C1 segment of cervical spinal cord (tissue), 14 donors: ENCODE results near the gene CTTNBP2NL.

ENCODE experiments used
- DNase-seq, 14 donors: peaks; one replicate each; lab custom pipeline; 2025; lab: John Stamatoyannopoulos, UW

The CTTNBP2NL gene

DNA sequence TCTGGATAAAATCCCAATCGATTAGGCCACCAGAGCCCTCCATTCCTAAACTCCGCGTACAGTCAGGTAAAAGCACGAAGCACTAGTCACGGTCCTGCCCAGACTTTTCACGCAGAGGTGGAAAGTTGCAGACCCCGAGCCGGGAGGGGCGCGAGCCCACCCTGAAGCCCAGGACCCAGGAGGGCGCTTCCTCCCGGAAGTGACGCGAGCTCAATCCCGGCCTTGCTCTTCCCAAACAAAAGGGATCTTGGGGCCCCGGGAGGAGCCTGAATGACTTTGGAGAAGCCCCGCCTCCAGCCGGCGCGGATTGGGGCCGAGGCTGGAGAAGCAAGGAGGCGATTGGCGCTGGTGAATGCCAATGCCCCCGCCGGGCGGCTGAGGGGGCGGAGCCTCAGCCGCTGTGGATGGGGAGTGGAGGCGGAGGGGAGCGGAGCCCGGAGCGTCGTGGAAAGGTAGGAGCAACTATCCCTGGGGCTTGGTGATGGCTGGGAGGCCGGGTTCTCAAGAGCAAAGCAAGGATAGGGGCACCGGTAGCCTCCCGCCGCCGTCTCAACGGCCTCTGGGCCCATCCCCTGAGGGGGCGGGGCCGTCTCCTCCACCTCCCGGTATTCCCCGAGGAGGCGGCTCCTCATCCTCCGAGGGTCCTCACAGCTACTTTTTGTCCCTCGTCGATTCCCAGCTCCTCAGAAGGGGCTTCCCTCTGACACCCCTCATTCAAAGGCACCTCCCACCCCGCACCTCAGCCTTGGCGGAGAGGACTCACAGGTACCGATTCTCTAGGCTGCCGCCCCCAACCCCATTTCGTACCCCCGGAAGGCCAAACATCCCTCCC lies at the start of gene CTTNBP2NL:
CTTNBP2NL (plus strand) TSS at position 394 of the 832 bp plus-strand sequence. CDS start 19,952 bp downstream, outside the sequence.
- peak; percentile 57 to 97 (median 93) for DNase-seq

DNA sequence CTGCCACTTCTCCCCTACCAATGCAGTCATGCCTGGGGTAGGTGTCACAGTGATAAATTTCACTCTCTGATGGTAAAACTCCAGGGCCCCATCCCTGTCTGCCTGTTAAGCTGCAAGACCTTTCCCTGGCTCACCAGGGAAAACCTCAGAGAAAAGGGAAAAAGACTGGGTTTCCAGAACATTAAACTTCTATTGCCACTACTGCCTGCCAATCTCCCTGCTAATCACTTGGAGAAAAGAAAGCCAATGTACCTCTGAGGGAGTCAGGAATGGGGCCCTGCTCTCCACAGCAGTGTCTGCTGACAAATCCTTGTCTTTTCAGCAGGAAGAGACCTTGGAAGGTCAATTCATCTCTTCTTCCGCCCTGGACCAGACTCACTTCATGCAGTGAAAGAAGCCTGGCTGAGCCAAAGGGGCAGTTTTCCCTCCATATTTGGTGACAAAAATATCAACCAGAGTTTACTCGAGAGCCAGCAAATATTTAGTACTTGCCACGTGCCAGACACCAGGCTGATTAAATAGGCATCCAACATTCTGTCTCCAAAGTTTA lies 49.1 kb upstream of the CTTNBP2NL start:
- peak in 1 of 14 donors; percentile 47 for DNase-seq

DNA sequence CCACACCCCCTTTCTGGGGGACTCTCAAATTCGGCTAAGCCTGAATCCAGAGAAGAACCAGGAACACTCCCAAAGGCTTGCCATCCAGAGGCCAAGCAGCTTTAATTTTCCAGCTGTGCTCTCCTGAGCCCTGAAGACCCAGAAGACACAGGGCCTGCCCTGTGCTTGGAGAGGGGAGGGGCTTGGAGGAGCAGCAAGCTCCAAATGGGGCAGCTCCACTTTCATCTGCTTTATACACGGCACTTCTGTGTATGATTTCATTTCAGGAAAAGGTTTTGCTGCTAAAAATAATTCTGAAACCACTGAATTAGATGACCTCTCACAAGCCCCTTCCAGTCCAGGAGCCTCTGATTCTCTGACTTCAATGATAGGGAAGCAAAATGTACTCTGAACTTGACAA lies 39.2 kb upstream of the CTTNBP2NL start:
- DNase-seq = no peak

GRCh38 chr1:112357467-112357866 lies 38.5 kb upstream of the CTTNBP2NL start:
- no peak for DNase-seq

DNA sequence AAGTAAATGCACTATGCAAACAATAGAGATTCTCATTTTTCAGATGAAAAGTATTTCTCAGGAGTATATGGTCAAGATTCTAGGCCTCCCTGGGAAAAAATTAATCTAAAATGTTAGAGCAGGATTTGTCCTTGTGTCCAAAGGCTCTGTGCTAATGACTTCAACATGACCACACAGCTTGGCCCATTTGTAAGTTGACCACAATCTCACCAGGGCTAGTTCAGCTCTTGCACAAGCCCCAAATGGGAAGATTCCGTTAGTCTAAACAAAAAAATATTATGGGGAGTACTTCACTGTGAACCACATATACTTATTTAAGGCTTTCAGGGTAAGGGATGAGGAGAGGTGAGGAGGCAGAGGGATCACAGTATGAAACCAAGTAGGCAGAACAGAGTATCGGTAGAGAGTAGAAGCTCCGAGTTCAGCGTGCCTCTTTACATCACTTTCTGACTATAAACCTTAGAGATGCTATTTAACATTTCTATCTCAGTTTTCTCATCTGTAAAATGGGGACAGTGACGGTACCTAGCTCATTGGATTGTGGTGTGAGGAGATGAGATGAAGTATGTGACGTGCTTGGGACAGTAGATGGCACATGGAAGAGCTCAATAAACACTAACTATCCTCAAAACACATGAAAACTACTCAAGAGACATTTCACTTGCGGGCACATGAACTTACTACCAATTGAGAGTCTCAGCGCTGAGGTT lies 37.8 kb upstream of the CTTNBP2NL start:
- no peak for DNase-seq

GRCh38 chr1:112358798-112359408 lies 37.1 kb upstream of the CTTNBP2NL start:
- DNase-seq = peak in 12 of 14 donors; percentile 6 to 61 (median 30)

GRCh38 chr1:112359961-112360767 lies 35.9 kb upstream of the CTTNBP2NL start:
- DNase-seq = peak in 8 of 14 donors; percentile 3 to 80 (median 13)

- no peak for DNase-seq
These were observed 32.4 kb upstream of the CTTNBP2NL start for GRCh38 chr1:112363636-112364035.

- DNase-seq = no peak
These were observed 27.8 kb upstream of the CTTNBP2NL start for GRCh38 chr1:112368198-112368597.

DNA sequence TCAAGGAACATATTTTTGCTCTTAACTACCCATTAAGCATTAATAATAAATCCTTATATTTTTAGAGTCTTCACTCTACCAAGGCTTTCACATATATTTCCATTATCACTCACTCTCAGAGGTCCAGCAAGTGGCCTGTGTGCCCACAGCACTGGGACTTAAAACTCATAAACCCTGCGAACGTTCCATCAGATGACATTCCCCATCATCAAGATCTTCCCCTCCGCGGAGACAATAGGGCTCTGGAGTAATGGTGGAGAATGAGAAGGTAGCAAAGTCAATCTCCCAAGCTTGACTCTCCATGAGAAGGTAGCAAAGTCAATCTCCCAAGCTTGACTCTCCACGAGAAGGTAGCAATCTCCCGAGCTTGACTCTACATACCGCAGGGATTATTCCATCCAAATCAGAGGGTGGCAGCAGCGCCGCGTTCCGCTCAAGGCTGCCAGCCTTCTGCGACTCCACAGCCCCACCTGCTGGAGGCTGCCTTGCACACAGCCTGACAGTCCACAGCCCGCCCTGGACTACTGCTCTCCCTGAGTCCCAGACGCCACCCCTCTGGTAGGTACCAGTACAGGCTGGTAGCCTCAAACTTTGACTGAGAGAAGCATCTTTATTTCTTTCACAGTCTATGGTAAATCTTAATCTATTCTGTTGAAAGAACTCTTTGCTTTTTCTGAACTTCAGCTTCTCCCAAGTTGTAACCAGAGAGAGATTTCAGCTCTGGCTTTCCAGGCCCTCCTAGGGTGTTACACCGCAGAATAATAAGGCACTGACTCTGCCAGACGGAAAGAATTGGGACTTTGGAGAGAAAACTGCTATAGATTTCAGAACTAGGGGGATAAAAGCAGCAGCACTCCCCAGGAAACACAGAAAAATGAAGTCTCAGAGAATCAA lies 26.4 kb upstream of the CTTNBP2NL start:
- DNase-seq = peak in 13 of 14 donors; percentile 31 to 84 (median 72)

DNA sequence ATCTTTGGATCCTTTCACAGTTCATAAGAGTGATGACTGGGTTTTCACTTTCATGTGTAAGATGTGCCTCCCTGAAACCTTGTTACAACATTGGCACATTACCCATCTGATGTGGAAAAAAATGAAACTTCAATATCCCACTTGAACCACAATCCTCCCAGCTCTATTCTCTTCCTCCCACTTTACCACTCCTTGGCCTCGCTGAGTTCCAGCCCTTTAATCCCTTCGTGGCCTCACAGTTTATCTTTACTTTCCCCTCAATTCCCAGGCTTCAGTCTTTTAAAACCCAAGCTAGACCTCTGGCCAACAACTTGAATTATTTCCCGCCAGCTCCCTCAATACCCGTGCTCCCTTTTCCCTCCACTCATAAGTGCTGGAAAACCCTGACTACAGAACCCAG lies 25.0 kb upstream of the CTTNBP2NL start:
- DNase-seq = no peak

- DNase-seq = no peak
These were observed 24.2 kb upstream of the CTTNBP2NL start for GRCh38 chr1:112371775-112372174.

- peak in 1 of 14 donors; percentile 65 for DNase-seq
These were observed 22.2 kb upstream of the CTTNBP2NL start for GRCh38 chr1:112373806-112374205.

GRCh38 chr1:112375701-112376100 lies 20.3 kb upstream of the CTTNBP2NL start:
- DNase-seq = no peak

- DNase-seq = no peak
These were observed 15.7 kb upstream of the CTTNBP2NL start for GRCh38 chr1:112380356-112380755.

DNA sequence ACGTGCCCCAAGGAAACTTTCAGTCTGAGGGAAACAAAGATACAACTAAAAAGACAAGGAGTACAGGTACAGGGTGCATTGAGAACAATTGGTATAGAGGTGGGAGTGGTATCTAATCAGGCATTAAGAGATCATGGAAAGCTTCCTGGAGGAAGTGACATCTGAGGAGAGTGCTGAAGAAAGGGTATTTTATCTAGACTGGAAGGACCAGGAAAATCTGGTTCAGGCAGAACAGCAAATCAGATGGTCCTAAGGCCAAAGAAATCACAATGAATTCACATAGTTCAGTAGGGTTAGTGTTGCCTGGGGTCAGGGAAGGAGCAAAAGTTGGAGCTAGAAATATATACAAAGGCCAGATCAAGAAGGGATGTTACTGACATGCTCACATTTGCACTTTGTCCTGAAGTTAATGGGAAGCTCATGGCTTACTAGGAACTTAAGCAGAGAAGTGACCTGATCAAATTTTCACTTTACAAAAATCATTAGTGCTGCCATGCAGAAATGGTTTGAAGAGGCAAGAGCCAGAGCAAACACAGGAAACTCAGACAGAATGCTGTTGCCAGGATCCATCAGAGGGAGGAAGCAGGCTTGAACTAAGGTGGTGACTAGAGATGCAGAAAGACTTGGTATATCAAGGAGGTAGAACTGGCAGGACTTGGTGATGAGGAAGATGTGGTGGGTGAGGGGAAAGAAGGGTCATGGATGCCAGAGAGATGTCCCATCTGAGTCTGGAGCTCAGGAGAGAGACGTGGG lies 14.5 kb upstream of the CTTNBP2NL start:
- no peak for DNase-seq

DNA sequence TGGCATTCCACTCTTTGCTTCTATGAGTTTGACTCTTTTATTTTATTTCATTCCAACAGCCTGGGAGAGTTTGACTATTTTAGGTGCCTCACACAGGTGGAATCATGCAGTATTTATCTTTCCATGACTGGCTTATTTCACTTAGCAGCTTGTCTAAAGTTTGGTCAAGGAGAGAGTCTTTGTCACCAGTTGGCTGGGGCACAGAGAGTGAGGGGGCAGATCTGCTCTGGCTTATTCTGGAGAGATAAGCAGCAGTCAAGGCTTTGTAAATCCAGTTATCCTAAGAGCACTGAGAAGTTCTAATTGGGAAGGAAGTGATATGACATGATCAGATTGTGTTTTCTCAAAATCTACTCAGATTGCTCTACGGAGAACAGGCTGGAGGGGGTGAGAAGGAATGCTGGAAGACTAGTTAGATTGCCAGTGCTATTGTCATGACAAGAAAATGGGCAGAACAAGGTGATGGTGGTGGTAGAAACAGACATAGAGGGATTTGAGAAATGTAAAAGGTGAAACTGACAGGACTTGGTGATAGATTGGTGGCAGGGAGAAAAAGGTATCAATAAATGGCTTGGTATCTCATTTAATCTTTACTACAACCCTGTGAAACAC lies 12.1 kb upstream of the CTTNBP2NL start:
- no peak for DNase-seq

GRCh38 chr1:112386024-112386723 lies 9.8 kb upstream of the CTTNBP2NL start:
- no peak for DNase-seq
